Uterus (tissue), 2 donors: ENCODE measurements around the gene ADGRG7.

Experiments
- CTCF ChIP-seq, 4 experiments: fragments of 200-600 bp in 2 of 4; fragments of 450-650 bp in 2 of 4; sonication (generic) in 2 of 4; IDR thresholded peaks; one replicate each; pipeline ENCODE4 v1.5.1; 2016 to 2019; ENCODE audit warnings: antibody characterized with exemption in 4 of 4, mild to moderate bottlenecking in 2 of 4, moderate library complexity in 1 of 4
- POLR2A ChIP-seq, 2 donors: fragments of 450-650 bp; IDR thresholded peaks; one replicate each; pipeline ENCODE4 v1.6.1; 2016; ENCODE audit warnings: antibody characterized with exemption in 2 of 2, mild to moderate bottlenecking in 1 of 2, moderate library complexity in 1 of 2

- TF ChIP-seq CTCF (IDR thresholded peaks at IDR 0.05) (no peak), POLR2A (IDR thresholded peaks at IDR 0.05) (no peak)
These were observed 49.0 kb upstream of the ADGRG7 start for GRCh38 chr3:100560426-100560825.
